Left lung (tissue), 10 donors: Measurements from ENCODE around the gene SF3B3. TPM values are rescaled to one million over a fixed set of nuclear protein-coding genes. Genes with fewer than 3 reads are reported as not detected.

Source experiments
- ATAC-seq: fragments of 200-7000 bp; cut with Tn5 transposase; one replicate; pipeline ENCODE4 v1.9.1; 2020; ENCODE audit warnings: moderate library complexity
- DNase-seq, 4 donors: peaks; one replicate each; pipeline ENCODE4 v3.0.0-alpha.2; 2013 to 2020
- H3K27ac ChIP-seq, 2 donors: fragments of 200-600 bp; sonication (generic) in 1 of 2; one replicate each; pipeline versions ENCODE4 v1.5.0 to v1.8.0; 2020 to 2021
- H3K27me3 ChIP-seq, 2 donors: fragments of 200-600 bp; sonication (generic) in 1 of 2; one replicate each; pipeline versions ENCODE4 v1.5.0 to v1.8.0; 2020 to 2021
- H3K36me3 ChIP-seq, 2 donors: fragments of 200-600 bp; sonication (generic) in 1 of 2; one replicate each; pipeline versions ENCODE4 v1.5.0 to v1.8.0; 2020 to 2021
- H3K4me1 ChIP-seq, 2 donors: fragments of 200-600 bp; one replicate each; pipeline ENCODE4 v1.8.0; 2021
- H3K4me3 ChIP-seq, 2 donors: fragments of 200-600 bp; sonication (generic) in 1 of 2; one replicate each; pipeline versions ENCODE4 v1.5.0 to v1.8.0; 2020 to 2021; ENCODE audit warnings: mild to moderate bottlenecking in 1 of 2
- H3K9me3 ChIP-seq, 2 donors: fragments of 200-600 bp; sonication (generic) in 1 of 2; one replicate each; pipeline versions ENCODE4 v1.5.0 to v1.8.0; 2020 to 2021
- intact Hi-C, 2 donors: fragments of 100-400 bp; cut with DNase I; formaldehyde crosslinking; loops; one replicate each; pipeline versions ENCODE4 v1.11.2 to v1.14.2; 2022
- polyA plus RNA-seq, 6 donors: library from polyadenylated mRNA; unstranded; fragments of 120-200 nt; gene quantifications; one replicate each; pipeline ENCODE4 v1.2.1, GENCODE V29; 2013; ENCODE audit not compliant: insufficient read length in 6 of 6
- total RNA-seq, 2 donors: library from RNA; stranded (reverse); fragmentation: NEBNext Ultra II Directional; extraction: Animal tissue kit (Norgen Biotek cat#: 25700); gene quantifications; one replicate each; pipeline ENCODE4 v1.2.1, GENCODE V29; 2021
- TF ChIP-seq, protein P1 (sequence below), 2 donors: fragments of 200-600 bp; sonication (generic) in 1 of 2; IDR thresholded peaks; one replicate each; pipeline versions ENCODE4 v1.5.0 to v1.8.0; 2021; ENCODE audit warnings: antibody characterized with exemption in 2 of 2
- donor health status: DM: no; HTN: yes; CAD: no.
- donor health status: DM: no; HTN: no; CAD: no.

The SF3B3 gene
- total and polyA plus RNA-seq, 8 donors, result 210 to 396 (median 366) TPM

DNA sequence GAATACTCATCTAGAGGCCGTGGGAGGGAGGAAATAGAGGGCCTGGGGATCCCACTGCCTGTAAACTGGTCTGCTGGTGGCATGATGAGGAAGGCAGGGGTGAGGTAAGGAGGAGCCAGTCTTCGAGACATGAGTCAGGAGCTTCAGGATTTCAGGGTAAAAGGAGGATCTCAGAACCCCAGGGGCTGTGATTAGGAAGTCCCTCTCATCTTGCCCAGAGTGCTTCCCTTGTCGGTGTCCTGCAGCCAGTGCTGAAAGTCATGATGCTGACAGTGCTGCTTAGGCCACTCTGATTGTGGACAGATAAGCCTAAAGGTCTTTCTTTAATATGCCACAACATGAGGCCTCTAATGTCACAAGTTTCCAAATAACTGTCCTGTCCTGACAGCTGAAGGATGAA is 29.8 kb upstream of the SF3B3 start:
- TF ChIP-seq, protein P1, sequence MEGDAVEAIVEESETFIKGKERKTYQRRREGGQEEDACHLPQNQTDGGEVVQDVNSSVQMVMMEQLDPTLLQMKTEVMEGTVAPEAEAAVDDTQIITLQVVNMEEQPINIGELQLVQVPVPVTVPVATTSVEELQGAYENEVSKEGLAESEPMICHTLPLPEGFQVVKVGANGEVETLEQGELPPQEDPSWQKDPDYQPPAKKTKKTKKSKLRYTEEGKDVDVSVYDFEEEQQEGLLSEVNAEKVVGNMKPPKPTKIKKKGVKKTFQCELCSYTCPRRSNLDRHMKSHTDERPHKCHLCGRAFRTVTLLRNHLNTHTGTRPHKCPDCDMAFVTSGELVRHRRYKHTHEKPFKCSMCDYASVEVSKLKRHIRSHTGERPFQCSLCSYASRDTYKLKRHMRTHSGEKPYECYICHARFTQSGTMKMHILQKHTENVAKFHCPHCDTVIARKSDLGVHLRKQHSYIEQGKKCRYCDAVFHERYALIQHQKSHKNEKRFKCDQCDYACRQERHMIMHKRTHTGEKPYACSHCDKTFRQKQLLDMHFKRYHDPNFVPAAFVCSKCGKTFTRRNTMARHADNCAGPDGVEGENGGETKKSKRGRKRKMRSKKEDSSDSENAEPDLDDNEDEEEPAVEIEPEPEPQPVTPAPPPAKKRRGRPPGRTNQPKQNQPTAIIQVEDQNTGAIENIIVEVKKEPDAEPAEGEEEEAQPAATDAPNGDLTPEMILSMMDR (IDR thresholded peaks at IDR 0.05), result no peak
- DNase-seq, result no peak
- no peak for ATAC-seq
- H3K4me3 ChIP-seq, result no peak overlapping the region
- H3K36me3 ChIP-seq, result peaks cover 0 to 92% of the 10 kb centered on the region in 2 donors
- no peaks in the 10 kb centered on the region for H3K27me3 ChIP-seq
- H3K27ac ChIP-seq, result no peak overlapping the region
- intact Hi-C loops, result no loop called here
- no peaks in the 10 kb centered on the region for H3K9me3 ChIP-seq
- no peaks in the 10 kb centered on the region for H3K4me1 ChIP-seq

DNA sequence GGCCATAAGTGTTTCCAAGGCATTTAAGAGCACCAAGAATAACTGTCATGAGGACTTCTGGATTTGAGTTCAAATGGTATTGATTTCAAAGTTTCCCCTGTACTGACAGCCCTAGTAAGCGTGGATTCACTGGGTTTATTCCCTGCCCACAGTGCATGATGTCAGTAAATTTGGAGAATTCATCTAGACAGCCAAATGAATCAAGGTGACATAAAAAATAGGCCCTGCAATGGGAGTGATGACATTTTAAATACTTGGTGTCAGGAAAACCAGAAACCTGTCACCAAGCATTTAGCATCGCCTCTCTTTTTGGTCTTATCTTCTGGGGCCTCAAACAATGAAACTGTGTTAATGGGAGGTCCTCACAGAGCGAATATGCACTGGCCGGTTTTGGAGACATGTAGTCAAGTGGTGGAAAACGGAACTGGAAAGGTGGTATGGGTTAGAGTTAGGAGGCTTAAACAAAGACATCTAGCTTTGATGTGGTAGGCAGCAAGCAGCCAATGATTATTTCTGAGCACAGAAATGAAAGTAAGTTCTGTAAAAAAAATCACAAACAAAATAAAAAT is 29.3 kb upstream of the SF3B3 start:
- TF ChIP-seq, protein P1 (IDR thresholded peaks at IDR 0.05), result no peak
- Histone ChIP-seq H3K4me1 (no peaks in the 10 kb centered on the region), H3K9me3 (no peaks in the 10 kb centered on the region), H3K27me3 (no peaks in the 10 kb centered on the region), H3K36me3 (peaks cover 0 to 92% of the 10 kb centered on the region in 2 donors), H3K4me3 (no peak overlapping the region), H3K27ac (no peak overlapping the region)
- DNase-seq, result no peak
- no peak for ATAC-seq
- intact Hi-C loops, result no loop called here

DNA sequence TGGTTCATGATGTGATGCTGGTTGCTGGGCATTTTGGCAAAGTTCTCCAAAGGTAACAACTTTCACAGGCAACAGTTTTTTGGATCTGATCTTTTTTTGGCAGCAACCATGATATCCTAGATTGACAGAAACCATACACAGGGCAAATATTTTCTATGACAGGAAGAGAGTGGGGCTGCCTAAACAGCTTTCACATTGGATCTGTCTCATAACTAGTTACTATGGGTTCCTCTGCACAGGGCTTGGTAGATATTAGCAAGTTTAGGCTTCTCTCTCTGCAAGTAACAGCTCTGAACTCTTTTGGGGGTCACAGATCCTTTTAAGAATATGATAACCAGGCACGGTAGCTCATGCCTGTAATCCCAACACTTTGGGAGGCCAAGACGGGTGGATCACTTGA is 28.8 kb upstream of the SF3B3 start:
- H3K4me3 ChIP-seq, result no peak overlapping the region
- no peak for ATAC-seq
- no peaks in the 10 kb centered on the region for H3K27me3 ChIP-seq
- H3K36me3 ChIP-seq, result peaks cover 0 to 92% of the 10 kb centered on the region in 2 donors
- no peaks in the 10 kb centered on the region for H3K4me1 ChIP-seq
- DNase-seq, result no peak
- H3K9me3 ChIP-seq, result no peaks in the 10 kb centered on the region
- TF ChIP-seq, protein P1 (IDR thresholded peaks at IDR 0.05), result no peak
- intact Hi-C loops, result no loop called here
- H3K27ac ChIP-seq, result no peak overlapping the region

DNA sequence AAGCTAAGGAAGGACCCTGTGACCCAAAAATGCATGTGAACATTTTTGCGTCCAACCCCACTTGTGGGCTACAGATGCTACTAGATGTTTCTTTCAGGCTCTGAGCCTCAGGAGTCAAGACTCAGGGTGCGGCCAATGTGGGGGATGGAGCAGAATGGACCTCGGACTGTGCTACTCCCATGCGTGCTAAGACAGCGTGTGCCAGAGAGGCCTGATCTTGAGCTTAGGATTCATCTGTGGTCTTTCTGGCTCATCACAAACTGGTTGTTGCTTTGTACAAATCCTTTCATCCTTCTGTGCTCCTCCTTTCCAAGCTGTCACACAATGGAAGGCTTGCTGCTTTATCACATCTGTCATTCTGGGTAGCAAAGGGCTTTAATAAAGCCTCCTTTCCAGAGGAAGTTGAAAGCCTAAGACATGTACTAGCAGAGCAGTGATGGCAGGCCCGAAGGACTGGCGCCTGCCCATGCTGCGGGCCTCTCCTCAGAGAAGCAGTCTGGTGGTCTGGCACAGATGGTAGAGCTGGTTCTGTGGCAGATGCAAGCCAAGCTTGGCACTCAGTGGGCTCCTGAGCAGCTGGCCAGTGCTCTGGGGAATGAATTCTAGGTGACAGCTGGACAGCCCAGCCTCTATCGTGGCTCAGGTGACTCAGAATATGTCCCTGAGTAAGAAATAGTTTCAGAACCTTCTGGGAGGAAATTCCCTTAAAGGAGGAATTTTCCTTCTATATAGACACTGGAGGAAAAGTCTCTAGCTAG is 28.0 kb upstream of the SF3B3 start:
- no peak overlapping the region for H3K27ac ChIP-seq
- intact Hi-C loops, result no loop called here
- ATAC-seq, result no peak
- TF ChIP-seq, protein P1 (IDR thresholded peaks at IDR 0.05), result no peak
- H3K36me3 ChIP-seq, result peaks cover 0 to 92% of the 10 kb centered on the region in 2 donors
- no peaks in the 10 kb centered on the region for H3K27me3 ChIP-seq
- no peak overlapping the region for H3K4me3 ChIP-seq
- no peaks in the 10 kb centered on the region for H3K4me1 ChIP-seq
- no peaks in the 10 kb centered on the region for H3K9me3 ChIP-seq
- DNase-seq, result no peak

DNA sequence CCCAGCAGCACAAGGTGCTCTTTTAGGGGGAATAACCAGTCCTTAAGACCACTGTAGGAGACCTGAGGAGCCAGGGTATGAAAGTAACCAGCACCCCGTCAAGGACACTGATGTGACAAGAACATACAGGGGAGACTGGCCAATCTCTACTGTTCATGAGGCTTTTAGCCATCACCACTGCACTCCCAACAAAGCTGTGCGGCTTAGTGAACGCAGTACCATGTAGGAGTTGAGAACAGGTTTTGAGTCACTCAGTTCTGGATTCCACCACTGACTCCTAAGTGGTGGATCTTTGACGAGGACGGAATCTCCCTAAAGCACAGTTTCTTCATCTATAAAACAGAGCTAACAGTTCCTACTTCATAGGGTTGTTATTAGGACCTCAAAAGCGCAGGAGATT is 27.1 kb upstream of the SF3B3 start:
- Histone ChIP-seq H3K36me3 (peaks cover 0 to 97% of the 10 kb centered on the region in 2 donors), H3K4me3 (no peak overlapping the region), H3K9me3 (no peaks in the 10 kb centered on the region), H3K27me3 (no peaks in the 10 kb centered on the region), H3K27ac (no peak overlapping the region), H3K4me1 (no peaks in the 10 kb centered on the region)
- DNase-seq, result no peak
- intact Hi-C loops, result no loop called here
- ATAC-seq, result no peak
- TF ChIP-seq, protein P1 (IDR thresholded peaks at IDR 0.05), result no peak
